LNCaP clone FGC (cell line): ENCODE data around the gene GABRP.
"Not testable (repeated sequence)": the region's sequence is repeated elsewhere in the genome, so short reads cannot be mapped to it uniquely, and the experiment has no call there.

Experiments used
- DNase-seq: peaks from one replicate; pipeline ENCODE4 v3.0.0-alpha.2; 2011; ENCODE audit warnings: low read depth
- H3K4me3 ChIP-seq: 2 replicates; pipeline ENCODE4 v1.5.1; 2011; ENCODE audit warnings: mild to moderate bottlenecking, low read depth, low read length, control low read depth
- CTCF ChIP-seq: IDR thresholded peaks from 2 replicates; pipeline ENCODE4 v1.5.1; 2012; ENCODE audit warnings: mild to moderate bottlenecking; ENCODE audit not compliant: control insufficient read depth, insufficient read depth; ENCODE audit errors: extremely low read depth

Gene GABRP

DNA sequence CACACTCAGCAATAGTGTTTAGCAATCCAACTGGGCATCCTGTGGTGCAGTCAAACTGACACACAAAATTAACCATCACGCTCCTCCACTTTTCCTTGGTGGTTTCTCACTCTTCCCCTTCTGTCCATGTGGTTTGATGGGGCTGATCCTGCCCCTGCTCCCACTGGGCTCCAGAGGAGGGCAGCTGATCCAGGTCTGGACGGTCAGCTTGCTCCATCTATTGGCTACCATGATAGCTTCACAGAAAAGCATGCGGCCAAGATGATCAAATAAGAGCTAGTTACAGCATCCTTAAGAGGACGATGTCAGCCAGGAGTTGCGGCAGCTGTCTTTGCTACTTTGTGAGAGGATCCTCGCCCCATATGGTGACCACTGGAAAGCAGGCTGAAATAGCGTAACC is 48.7 kb downstream of the GABRP start:
- no peak for TF ChIP-seq CTCF
- H3K4me3 ChIP-seq = no peak overlapping the region
- no peak for DNase-seq

DNA sequence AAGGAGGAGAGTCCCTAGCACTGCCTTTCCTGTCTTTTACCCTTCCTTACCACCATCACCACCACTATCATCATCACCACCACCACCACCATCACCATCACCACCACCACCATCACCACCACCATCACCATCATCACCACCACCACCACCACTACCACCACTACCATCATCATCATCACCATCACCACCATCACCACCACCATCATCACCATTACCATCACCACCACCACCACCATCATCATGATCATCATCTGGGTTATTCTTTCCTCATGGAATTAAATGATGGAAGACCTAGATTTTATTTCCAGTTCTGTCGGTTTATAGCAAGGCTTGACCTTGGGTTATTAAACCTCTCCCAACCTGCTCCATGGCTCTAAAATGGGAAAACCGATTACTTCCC is 50.5 kb downstream of the GABRP start:
- DNase-seq, H3K4me3 ChIP-seq: not testable (repeated sequence)

DNA sequence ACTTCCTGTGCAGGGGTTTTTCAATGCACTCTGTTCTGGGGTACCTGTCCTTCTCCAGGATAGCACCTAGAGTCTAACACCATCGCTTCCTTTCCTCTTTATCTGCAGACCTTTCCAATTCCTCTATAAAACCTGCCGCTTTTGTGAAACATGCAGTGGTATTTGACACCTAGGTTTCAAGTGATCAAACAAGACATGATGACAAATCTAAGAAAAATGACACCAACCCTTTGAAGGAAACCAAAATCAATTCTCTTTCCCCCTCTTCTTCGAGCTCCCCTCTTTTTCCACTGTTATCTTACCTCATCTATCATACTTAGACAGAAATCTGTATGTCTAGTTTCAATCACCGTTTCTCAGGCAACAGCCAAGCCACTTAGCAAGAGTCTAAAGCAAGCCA is 52.7 kb downstream of the GABRP start:
- no peak overlapping the region for H3K4me3 ChIP-seq
- TF ChIP-seq CTCF = no peak
- DNase-seq = no peak

DNA sequence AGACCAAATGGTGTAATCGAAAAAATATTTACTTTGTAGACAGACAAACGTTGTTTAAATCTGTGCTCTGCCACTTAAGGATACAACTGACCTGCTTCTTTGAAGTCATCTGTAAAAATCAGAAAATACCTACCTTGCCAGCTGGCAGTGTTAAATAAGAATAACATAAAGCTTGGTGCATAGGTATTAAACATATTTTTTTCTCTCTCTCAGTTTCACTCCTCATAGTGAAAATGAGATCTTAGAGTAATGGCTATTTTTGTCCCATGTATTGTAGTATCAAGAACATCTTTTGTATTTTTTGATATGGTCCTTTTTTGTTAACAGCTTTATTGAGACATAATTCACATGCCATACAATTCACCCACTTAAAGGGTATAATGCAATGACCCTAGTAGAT is 60.3 kb downstream of the GABRP start:
- TF ChIP-seq CTCF = no peak
- no peak for DNase-seq
- H3K4me3 ChIP-seq = no peak overlapping the region

GRCh38 chr5:170844651-170845050 is 61.1 kb downstream of the GABRP start:
- no peak for TF ChIP-seq CTCF

DNA sequence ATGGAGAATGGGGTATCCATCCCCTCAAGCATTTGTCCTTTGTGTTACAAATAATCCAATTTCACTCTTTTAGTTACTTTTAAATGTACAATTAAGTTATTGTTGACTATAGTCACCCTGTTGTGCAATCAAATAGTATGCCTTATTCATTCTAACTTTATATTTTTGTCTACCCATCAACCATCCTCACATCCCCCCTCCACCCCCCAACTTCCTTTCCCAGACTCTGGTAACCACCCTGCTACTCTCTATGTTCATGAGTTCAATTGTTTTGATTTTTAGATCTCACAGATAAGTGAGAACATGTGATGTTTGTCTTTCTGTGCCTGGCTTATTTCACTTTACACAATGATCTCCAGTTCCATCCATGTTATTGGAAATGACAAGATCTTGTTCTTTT is 62.9 kb downstream of the GABRP start:
- H3K4me3 ChIP-seq = no peak overlapping the region
- TF ChIP-seq CTCF = no peak
- DNase-seq = no peak

More at GRCh38 chr5:170844651-170845050, 61.1 kb downstream of the GABRP start:
- H3K4me3 ChIP-seq = no peak overlapping the region
- no peak for DNase-seq

GRCh38 chr5:170846846-170847245 is 63.3 kb downstream of the GABRP start:
- no peak for TF ChIP-seq CTCF
- DNase-seq = no peak
- H3K4me3 ChIP-seq = no peak overlapping the region

DNA sequence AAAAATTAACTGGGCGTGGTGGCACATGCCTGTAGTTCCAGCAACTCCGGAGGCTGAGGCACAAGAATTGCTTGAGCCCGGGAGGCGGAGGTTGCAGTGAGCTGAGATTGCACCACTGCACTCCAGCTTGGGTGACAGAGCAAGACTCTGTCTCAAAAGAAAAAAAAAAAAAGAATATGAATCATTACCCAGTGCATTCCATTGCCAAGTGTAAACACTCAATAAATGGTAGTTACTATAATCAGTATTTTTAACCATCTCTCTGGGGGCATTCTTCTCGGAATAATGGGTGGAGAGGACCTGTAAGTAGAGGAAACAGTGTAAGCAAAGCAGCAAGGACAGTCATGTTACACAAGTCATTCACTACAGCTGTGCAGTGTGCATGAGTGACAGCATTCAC is 64.5 kb downstream of the GABRP start:
- no peak for TF ChIP-seq CTCF
- no peak overlapping the region for H3K4me3 ChIP-seq
- no peak for DNase-seq
